WI38 (cell line): Measurements from ENCODE around the gene ARHGEF6.

Experiments
- H3K4me3 ChIP-seq: 2 replicates; pipeline ENCODE4 v1.5.1; 2011; ENCODE audit warnings: low read depth, mild to moderate bottlenecking, control low read depth, low read length
- TF ChIP-seq, protein P1 (sequence below): IDR thresholded peaks from 2 replicates; pipeline ENCODE4 v1.5.1; 2012; ENCODE audit warnings: low read depth, mild to moderate bottlenecking, control low read depth, low read length

The ARHGEF6 gene

DNA sequence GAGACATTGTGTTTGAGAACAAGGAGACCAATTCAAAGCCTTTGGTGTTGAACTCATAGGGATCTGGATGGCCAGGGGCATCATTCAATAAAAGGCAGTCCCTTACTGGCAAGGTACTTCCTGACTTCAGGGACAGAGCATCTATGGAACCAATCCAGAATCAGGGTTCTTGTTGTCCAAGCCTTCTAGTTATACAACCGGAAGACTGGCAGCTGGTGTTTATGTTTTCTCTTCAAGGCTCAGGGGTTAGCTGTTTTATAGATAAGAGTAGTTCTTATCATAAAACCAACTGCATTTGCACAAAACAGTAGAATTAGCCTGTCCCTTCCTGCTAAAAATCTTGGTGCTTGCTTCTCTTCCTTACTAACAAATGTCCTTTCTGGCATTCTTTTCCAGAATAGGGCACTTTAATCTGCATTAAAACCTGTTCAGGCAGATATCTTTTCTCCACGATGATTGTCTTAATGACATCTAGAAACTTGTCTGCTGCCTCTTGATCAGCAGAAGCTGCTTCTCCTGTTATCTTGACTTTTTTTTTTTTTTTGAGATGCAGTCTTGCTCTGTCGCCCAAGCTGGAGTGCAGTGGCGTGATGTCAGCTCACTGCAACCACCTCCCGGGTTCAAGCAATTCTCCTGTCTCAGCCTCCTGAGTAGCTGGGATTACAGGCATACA is 38.4 kb upstream of the ARHGEF6 start:
- TF ChIP-seq, protein P1, sequence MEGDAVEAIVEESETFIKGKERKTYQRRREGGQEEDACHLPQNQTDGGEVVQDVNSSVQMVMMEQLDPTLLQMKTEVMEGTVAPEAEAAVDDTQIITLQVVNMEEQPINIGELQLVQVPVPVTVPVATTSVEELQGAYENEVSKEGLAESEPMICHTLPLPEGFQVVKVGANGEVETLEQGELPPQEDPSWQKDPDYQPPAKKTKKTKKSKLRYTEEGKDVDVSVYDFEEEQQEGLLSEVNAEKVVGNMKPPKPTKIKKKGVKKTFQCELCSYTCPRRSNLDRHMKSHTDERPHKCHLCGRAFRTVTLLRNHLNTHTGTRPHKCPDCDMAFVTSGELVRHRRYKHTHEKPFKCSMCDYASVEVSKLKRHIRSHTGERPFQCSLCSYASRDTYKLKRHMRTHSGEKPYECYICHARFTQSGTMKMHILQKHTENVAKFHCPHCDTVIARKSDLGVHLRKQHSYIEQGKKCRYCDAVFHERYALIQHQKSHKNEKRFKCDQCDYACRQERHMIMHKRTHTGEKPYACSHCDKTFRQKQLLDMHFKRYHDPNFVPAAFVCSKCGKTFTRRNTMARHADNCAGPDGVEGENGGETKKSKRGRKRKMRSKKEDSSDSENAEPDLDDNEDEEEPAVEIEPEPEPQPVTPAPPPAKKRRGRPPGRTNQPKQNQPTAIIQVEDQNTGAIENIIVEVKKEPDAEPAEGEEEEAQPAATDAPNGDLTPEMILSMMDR = no peak
- no peak overlapping the region for H3K4me3 ChIP-seq

DNA sequence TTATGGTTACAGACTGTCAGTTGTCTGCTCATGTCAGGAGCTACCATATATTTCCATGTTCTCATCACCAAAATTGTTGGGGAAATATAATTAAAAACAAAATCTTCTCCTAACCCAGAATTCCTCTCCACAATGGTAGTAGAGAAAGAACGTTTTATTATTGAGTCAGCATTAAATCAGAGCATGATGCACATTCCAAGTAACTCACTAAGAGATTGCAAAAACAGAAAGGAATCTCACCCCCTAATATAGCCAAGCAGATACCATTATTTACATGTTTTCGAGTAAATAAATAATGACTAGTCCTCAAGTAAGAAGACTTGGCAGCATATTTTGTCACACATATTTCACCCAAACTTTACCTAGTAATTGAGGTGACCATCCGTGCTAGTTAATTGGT is 36.2 kb upstream of the ARHGEF6 start:
- TF ChIP-seq, protein P1 = no peak
- no peak overlapping the region for H3K4me3 ChIP-seq

DNA sequence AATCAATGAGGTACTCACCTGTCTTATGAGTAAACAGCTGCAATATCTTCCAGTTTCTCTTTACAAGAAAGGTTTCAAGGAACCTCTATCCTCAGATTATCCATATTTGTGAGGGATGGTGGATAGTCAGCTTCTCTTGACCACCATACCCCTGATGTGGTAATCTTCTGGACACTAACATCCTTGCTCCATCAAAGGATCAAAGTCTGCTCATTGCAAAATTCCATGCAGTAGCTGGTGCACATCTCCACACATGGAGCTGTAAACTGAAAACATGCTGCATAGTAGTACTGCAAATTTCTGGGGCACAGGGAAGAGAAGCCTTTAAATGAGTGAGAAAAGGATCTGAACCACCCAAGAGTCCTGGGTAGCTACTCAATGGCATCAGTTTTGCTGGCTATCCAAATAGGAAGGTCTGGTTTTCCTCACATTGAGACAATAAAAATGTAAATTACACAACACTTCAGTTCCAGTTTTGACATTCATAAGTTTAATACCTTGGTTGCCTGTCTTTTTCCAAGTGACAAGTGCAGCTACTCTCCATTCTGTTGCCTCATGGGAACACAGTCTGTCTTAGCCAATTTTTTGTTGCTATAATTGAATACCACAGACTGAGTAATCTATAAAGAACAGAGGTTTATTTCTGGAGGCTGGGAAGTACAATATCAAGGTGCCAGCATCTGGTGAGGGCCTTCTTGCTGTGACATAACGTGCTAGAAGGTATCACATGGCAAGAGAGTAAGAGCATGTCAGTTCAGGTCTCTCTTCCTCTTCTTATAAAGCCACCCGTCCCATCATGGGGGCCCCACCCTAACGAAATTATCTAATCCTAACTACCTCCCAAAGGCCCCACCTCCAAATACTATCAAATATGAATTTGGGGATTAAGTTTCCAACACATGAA is 34.4 kb upstream of the ARHGEF6 start:
- TF ChIP-seq, protein P1 = no peak
- no peak overlapping the region for H3K4me3 ChIP-seq

DNA sequence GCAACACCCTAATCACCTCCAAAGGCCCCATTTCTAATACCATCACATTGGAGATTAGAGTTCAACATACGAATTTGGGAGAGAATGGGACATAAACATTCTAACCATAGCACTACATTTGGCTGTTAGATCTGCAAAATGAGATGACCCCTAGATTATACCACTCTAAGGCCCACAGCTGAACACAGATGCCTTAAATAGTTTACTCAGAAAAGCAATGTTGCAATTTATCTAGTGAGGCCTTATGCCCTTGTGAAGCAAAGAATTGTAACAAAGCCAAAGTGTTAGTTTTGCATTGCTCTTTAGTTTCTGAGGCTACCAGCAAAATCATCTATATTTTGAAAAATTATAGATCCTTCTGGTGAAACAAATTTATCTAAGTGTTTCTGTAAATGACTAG is 31.6 kb upstream of the ARHGEF6 start:
- TF ChIP-seq, protein P1 = no peak
- H3K4me3 ChIP-seq = no peak overlapping the region

DNA sequence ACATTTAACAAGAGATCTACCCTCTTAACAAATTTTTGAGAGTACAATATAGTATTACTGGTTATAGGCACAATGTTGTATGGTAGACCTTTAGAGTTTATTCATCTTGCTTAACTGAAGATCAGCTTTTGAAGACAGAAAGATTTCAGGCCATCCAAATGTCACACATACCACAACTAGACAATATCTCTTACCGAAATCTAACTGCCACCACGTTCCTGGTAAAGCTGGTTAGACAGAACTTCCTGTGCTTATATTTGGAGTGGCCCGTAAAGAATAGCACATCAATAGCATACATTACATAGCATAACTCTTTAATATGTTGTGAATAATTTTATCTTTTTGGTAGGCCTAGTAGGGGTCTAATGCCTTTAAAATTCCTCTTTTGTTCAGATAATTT is 29.8 kb upstream of the ARHGEF6 start:
- TF ChIP-seq, protein P1 = no peak
- H3K4me3 ChIP-seq = no peak overlapping the region

DNA sequence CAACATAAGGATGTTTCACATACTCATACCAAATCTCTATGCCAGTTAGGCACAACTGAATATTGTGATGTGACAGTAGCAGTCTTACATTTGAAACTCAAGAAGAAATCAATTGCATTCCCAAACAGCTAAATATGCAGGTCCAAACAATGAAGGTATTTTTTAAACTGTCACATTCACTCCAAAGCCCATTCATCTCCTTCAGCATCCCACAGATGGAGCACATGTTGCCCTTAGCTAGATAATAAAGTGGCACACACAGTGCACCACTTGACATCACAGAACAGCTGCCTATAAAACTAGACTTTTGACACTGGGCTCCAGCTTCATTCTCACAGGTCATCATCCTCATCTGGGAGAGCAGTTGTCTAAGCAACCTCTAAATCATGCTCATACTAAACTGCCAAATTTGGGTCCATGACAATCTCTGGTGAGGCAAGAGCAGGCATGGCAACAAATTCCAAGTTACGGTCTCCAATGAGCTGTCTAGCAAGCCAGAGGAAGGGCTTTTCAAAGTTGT is 26.2 kb upstream of the ARHGEF6 start:
- no peak overlapping the region for H3K4me3 ChIP-seq

More for the DNA sequence above, 26.2 kb upstream of the ARHGEF6 start:
- TF ChIP-seq, protein P1 = no peak
